ENCODE measurements around the gene PDK4. TPM values are rescaled to one million over a fixed set of nuclear protein-coding genes. Genes with fewer than 3 reads are reported as not detected.

Gene PDK4
- total and polyA plus RNA-seq, 8 donors = 53.5 to 697 (median 111) TPM

- Histone ChIP-seq H3K4me1 (peaks cover 56 to 79% (median 62%) of the 10 kb centered on the region in 4 donors), H3K9me3 (no peaks in the 10 kb centered on the region), H3K4me3 (no peak overlapping the region), H3K36me3 (no peaks in the 10 kb centered on the region), H3K27me3 (no peaks in the 10 kb centered on the region), H3K27ac (peak overlapping the region; percentile 57 to 96 (median 90))
- intact Hi-C loops (cut with DNase I; ENCODE audit: low total_unique reads) = no loop called here
- DNase-seq = no peak
- 28 to 52% (median 35%) methylated on average over 6 of the region's 6 CpGs for WGBS, 5 donors
- TF ChIP-seq POLR2A (IDR thresholded peaks at IDR 0.05) (no peak), POLR2AphosphoS5 (IDR thresholded peaks at IDR 0.05) (no peak), EP300 (IDR thresholded peaks at IDR 0.05) (no peak), CTCF (IDR thresholded peaks at IDR 0.05) (no peak)
These were observed 48.7 kb downstream of the PDK4 start for GRCh38 chr7:95547361-95548348.

- H3K27ac ChIP-seq = peak overlapping the region; percentile 41 to 96 (median 90)
- H3K4me3 ChIP-seq = peak overlapping the region in 1 of 4 donors; percentile 25
- peaks cover 56 to 76% (median 62%) of the 10 kb centered on the region in 4 donors for H3K4me1 ChIP-seq
- peak in 1 of 2 donors; percentile 49 for DNase-seq
- TF ChIP-seq CTCF (IDR thresholded peaks at IDR 0.05) (no peak), POLR2A (IDR thresholded peaks at IDR 0.05) (no peak), POLR2AphosphoS5 (IDR thresholded peaks at IDR 0.05) (no peak), EP300 (IDR thresholded peaks at IDR 0.05) (no peak)
- WGBS, 5 donors = 41 to 52% (median 43%) methylated on average over 4 of the region's 4 CpGs
- H3K36me3 ChIP-seq = no peaks in the 10 kb centered on the region
- H3K9me3 ChIP-seq = no peaks in the 10 kb centered on the region
- H3K27me3 ChIP-seq = no peaks in the 10 kb centered on the region
- intact Hi-C loops (cut with DNase I; ENCODE audit: low total_unique reads) = no loop called here
These were observed 49.7 kb downstream of the PDK4 start for GRCh38 chr7:95546647-95547046.

- H3K27ac ChIP-seq = peak overlapping the region in 4 of 5 donors; percentile 78 to 96 (median 92)
These were observed 50.6 kb downstream of the PDK4 start for GRCh38 chr7:95545673-95546072.

More at GRCh38 chr7:95545673-95546072, 50.6 kb downstream of the PDK4 start:
- H3K36me3 ChIP-seq = no peaks in the 10 kb centered on the region
- no peaks in the 10 kb centered on the region for H3K9me3 ChIP-seq
- no peak for DNase-seq
- peak overlapping the region in 3 of 4 donors; percentile 8 to 25 (median 23) for H3K4me3 ChIP-seq
- intact Hi-C loops (cut with DNase I; ENCODE audit: low total_unique reads) = no loop called here
- peaks cover 48 to 66% (median 53%) of the 10 kb centered on the region in 4 donors for H3K4me1 ChIP-seq
- H3K27me3 ChIP-seq = no peaks in the 10 kb centered on the region
- WGBS, 5 donors = 69 to 100% (median 93%) methylated on average over 1 of the region's 1 CpG
- TF ChIP-seq EP300 (IDR thresholded peaks at IDR 0.05) = no peak
- TF ChIP-seq POLR2AphosphoS5 (IDR thresholded peaks at IDR 0.05) = no peak
- TF ChIP-seq POLR2A (IDR thresholded peaks at IDR 0.05) = no peak
- TF ChIP-seq CTCF (IDR thresholded peaks at IDR 0.05) = no peak

Measured in stomach (tissue), 9 donors.